Neuronal stem cell (in vitro differentiated cells): ENCODE results near the gene NUDT22.

Experiments used
- DNase-seq: peaks from one replicate; pipeline ENCODE4 v3.0.0-alpha.2; 2013; ENCODE audit warnings: low spot score
- H2AFZ ChIP-seq: one replicate; pipeline ENCODE4 v1.6.1; 2013; ENCODE audit warnings: mild to moderate bottlenecking, low read length, inconsistent platforms
- H2AK5ac ChIP-seq: 2 replicates; pipeline ENCODE4 v1.6.1; 2013; ENCODE audit warnings: low read depth, mild to moderate bottlenecking, inconsistent platforms, low read length, moderate library complexity, mixed read lengths
- H2BK120ac ChIP-seq: 2 replicates; pipeline ENCODE4 v1.6.1; 2013; ENCODE audit warnings: low read depth, mild to moderate bottlenecking, inconsistent platforms, low read length, moderate library complexity, mixed read lengths
- H2BK12ac ChIP-seq: one replicate; pipeline ENCODE4 v1.6.1; 2013; ENCODE audit warnings: low read length, inconsistent platforms
- H2BK15ac ChIP-seq: 2 replicates; pipeline ENCODE4 v1.6.1; 2013; ENCODE audit warnings: mild to moderate bottlenecking, low read length, inconsistent platforms, mixed read lengths
- H2BK5ac ChIP-seq: one replicate; pipeline ENCODE4 v1.6.1; 2013; ENCODE audit warnings: inconsistent platforms, mild to moderate bottlenecking, low read length, moderate library complexity
- H3K14ac ChIP-seq: one replicate; pipeline ENCODE4 v1.6.1; 2013; ENCODE audit warnings: low read length, inconsistent platforms
- H3K18ac ChIP-seq: 2 replicates; pipeline ENCODE4 v1.6.1; 2013; ENCODE audit warnings: low read length, inconsistent platforms
- H3K23ac ChIP-seq: 2 replicates; pipeline ENCODE4 v1.6.1; 2013; ENCODE audit warnings: low read depth, mild to moderate bottlenecking, mixed read lengths, low read length, inconsistent platforms; ENCODE audit not compliant: poor library complexity
- H3K27ac ChIP-seq: replicated peaks from 3 replicates; pipeline ENCODE4 v1.5.1; 2013; ENCODE audit warnings: low read length, inconsistent platforms
- H3K27me3 ChIP-seq, 3 experiments: 2 replicates each; pipeline ENCODE4 v1.6.1; 2013; ENCODE audit warnings: low read length in 3 of 3, mild to moderate bottlenecking in 2 of 3, inconsistent platforms in 1 of 3, low read depth in 1 of 3, mixed read lengths in 1 of 3, moderate library complexity in 1 of 3; ENCODE audit not compliant: control insufficient read depth in 3 of 3, insufficient read depth in 3 of 3
- H3K36me3 ChIP-seq, 2 donors: replicated peaks in 1 of 2; 2 replicates each; pipeline ENCODE4 v1.6.1; 2013; ENCODE audit warnings: low read length in 2 of 2; ENCODE audit not compliant: control insufficient read depth in 2 of 2, insufficient read depth in 2 of 2
- H3K4ac ChIP-seq: 2 replicates; pipeline ENCODE4 v1.6.1; 2013; ENCODE audit warnings: inconsistent platforms, mild to moderate bottlenecking, low read length, moderate library complexity
- H3K4me1 ChIP-seq, 2 donors: 1 replicate in 1 of 2; 2 replicates in 1 of 2; pipeline ENCODE4 v1.6.1; 2013; ENCODE audit warnings: low read length in 2 of 2, low read depth in 1 of 2; ENCODE audit not compliant: control insufficient read depth in 2 of 2, insufficient read depth in 1 of 2
- H3K4me2 ChIP-seq: one replicate; pipeline ENCODE4 v1.6.1; 2013; ENCODE audit warnings: mild to moderate bottlenecking, low read length, inconsistent platforms; ENCODE audit not compliant: insufficient read depth, poor library complexity, severe bottlenecking
- H3K4me3 ChIP-seq, 2 donors: 2 replicates each; pipeline ENCODE4 v1.5.1; 2013; ENCODE audit warnings: low read length in 2 of 2, mild to moderate bottlenecking in 2 of 2, inconsistent platforms in 1 of 2, moderate library complexity in 1 of 2
- H3K79me1 ChIP-seq: one replicate; pipeline ENCODE4 v1.6.1; 2013; ENCODE audit warnings: low read depth, mild to moderate bottlenecking, inconsistent platforms, low read length, moderate library complexity
- H3K9ac ChIP-seq: one replicate; pipeline ENCODE4 v1.6.1; 2013; ENCODE audit warnings: mild to moderate bottlenecking, low read depth, low read length, inconsistent platforms; ENCODE audit not compliant: poor library complexity
- H3K9me3 ChIP-seq, 2 donors: replicated peaks in 1 of 2; 2 replicates each; pipeline versions ENCODE3 to v1.6.1; 2013; ENCODE audit warnings: low read length in 2 of 2, mild to moderate bottlenecking in 2 of 2, inconsistent platforms in 1 of 2, low read depth in 1 of 2, mixed read lengths in 1 of 2, moderate library complexity in 1 of 2; ENCODE audit not compliant: control insufficient read depth in 2 of 2, insufficient read depth in 1 of 2
- H4K8ac ChIP-seq: one replicate; pipeline ENCODE4 v1.6.1; 2013; ENCODE audit warnings: low read depth, mild to moderate bottlenecking, inconsistent platforms, low read length, moderate library complexity
- H4K91ac ChIP-seq: one replicate; pipeline ENCODE4 v1.6.1; 2013; ENCODE audit warnings: low read length, low read depth, mild to moderate bottlenecking, inconsistent platforms; ENCODE audit not compliant: poor library complexity
- WGBS, 2 donors: extraction: QIAGEN DNeasy Blood & Tissue Kit; methylation state at CpG; one replicate each; pipeline ENCODE4 v1.1.7; 2013; ENCODE audit warnings: missing lambda C conversion rate in 2 of 2, mixed read lengths in 1 of 2; ENCODE audit not compliant: insufficient read length in 2 of 2, insufficient replicate concordance in 1 of 2; ENCODE audit errors: extremely low coverage in 2 of 2; 5-methylcytosine and 5-hydroxymethylcytosine counted together

NUDT22 gene

DNA sequence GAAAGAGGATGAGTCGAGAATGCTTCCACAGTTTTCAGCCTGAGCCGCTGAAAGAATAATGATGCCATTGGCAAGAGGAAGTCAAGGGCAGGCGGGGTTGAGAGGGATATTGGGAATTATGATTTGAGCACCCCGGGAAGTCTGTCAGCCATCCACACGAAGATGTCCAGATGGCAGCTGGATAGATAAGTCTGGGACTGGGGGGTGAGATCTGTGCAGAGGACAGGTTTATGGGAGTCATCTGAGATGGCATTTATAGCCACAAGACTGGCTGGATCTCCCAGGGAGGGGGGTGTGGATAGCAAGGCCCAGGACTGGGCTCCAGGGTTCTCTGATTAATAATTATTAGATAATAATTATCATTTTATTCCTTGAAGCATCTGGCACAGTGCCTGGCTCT lies 45.2 kb upstream of the NUDT22 start:
- Histone ChIP-seq H3K4me3 (no peak overlapping the region), H3K9me3 (no peaks in the 10 kb centered on the region), H4K91ac (no peak overlapping the region), H2AK5ac (no peak overlapping the region), H3K4me1 (peaks cover 10 to 16% of the 10 kb centered on the region in 2 donors), H3K4ac (no peak overlapping the region), H2AFZ (peak overlapping the region; percentile 81), H3K27me3 (no peaks in the 10 kb centered on the region), H2BK120ac (no peak overlapping the region), H4K8ac (no peak overlapping the region), H2BK15ac (no peak overlapping the region), H3K27ac (no peak overlapping the region), H2BK12ac (no peak overlapping the region), H3K23ac (no peak overlapping the region), H3K9ac (no peak overlapping the region), H2BK5ac (no peak overlapping the region), H3K14ac (no peak overlapping the region), H3K18ac (no peak overlapping the region), H3K36me3 (no peaks in the 10 kb centered on the region), H3K79me1 (no peaks in the 10 kb centered on the region), H3K4me2 (no peak overlapping the region)
- no peak for DNase-seq
- WGBS, 2 donors: no CpG with 5 or more reads among the region's 5 CpGs

DNA sequence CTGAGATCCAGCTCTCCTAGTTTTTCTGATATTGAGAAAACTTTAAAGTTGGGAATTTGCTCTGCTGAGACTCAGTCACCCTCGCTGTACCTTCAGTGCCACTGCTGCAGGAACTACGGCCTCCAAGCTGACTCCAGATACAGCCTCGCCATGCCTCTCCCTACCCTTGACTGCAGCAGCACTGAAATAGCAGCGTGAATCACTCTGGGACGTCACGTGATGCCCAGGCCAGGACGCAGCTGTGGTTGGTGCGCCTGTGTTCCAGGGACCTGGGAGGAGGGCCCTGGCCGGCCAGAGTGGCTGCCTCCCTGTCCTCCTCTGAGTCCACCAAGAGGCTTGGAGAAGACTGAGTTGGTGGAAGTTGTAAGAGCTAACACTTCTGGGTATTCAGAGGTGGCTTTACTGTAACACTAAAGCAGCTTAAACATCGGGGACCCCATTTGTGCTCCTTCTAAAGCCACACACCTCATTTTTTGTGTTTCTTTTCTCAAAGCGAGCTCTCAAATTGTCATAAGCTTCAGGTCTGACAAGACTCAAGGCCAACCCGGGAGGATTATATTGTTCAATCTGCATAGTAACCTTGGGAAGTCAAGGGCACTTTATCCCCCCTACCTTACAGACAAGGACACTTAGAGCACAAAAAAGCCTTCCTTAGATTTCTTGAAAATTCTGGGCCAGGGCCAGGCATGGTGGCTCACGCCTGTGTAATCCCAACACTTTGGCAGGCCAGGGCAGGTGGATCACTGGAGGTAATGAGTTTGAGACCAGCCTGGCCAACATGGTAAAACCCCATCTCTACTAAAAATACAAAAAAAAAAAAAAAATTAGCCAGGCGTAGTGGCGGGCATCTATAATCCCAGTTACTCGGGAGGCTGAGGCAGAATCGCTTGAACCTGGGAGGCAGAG lies 44.3 kb upstream of the NUDT22 start:
- H2BK12ac ChIP-seq: no peak overlapping the region
- H2BK120ac ChIP-seq: no peak overlapping the region
- no peak overlapping the region for H2BK5ac ChIP-seq
- peaks cover 3% of the 10 kb centered on the region for H3K79me1 ChIP-seq
- peak overlapping the region; percentile 18 to 44 for H3K4me3 ChIP-seq
- peak overlapping the region; percentile 81 for H2AFZ ChIP-seq
- H3K27ac ChIP-seq: no peak overlapping the region
- WGBS, 2 donors: no CpG with 5 or more reads among the region's 17 CpGs
- no peak overlapping the region for H3K14ac ChIP-seq
- no peak for DNase-seq
- no peak overlapping the region for H3K18ac ChIP-seq
- no peak overlapping the region for H3K4me2 ChIP-seq
- no peak overlapping the region for H4K91ac ChIP-seq
- no peaks in the 10 kb centered on the region for H3K36me3 ChIP-seq
- no peak overlapping the region for H2BK15ac ChIP-seq
- H3K9ac ChIP-seq: no peak overlapping the region
- H3K23ac ChIP-seq: no peak overlapping the region
- H3K4ac ChIP-seq: no peak overlapping the region
- H3K9me3 ChIP-seq: no peaks in the 10 kb centered on the region
- H4K8ac ChIP-seq: no peak overlapping the region
- H2AK5ac ChIP-seq: no peak overlapping the region
- H3K27me3 ChIP-seq: no peaks in the 10 kb centered on the region
- H3K4me1 ChIP-seq: peaks cover 10 to 16% of the 10 kb centered on the region in 2 donors

DNA sequence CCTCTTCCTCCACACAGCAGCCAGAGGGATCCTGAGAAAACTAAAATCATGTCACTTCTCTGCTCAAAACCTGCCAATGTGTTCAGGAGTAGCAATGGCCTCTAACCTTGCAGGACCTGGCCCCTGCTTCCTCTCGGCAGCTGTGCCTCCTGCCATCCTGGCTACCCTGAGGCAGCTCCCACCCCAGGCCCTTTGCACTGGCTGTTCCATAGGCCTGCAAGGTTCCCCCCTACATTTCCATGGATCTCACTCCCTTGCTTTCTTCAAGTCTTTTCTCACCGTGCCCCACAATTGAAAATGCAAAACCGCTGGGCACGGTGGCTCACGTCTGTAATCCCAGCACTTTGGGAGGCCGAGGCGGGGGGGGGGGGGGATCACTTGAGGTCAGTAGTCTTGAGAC lies 42.2 kb upstream of the NUDT22 start:
- H3K4me2 ChIP-seq: no peak overlapping the region
- WGBS, 2 donors: no CpG with 5 or more reads among the region's 7 CpGs
- H3K27me3 ChIP-seq: no peaks in the 10 kb centered on the region
- no peak overlapping the region for H2AK5ac ChIP-seq
- no peak overlapping the region for H3K9ac ChIP-seq
- peaks cover 0 to 5% of the 10 kb centered on the region in 2 donors for H3K36me3 ChIP-seq
- peaks cover 0 to 2% of the 10 kb centered on the region in 2 donors for H3K9me3 ChIP-seq
- no peak overlapping the region for H4K8ac ChIP-seq
- no peak overlapping the region for H2BK12ac ChIP-seq
- H2BK120ac ChIP-seq: no peak overlapping the region
- H3K14ac ChIP-seq: no peak overlapping the region
- no peak overlapping the region for H2AFZ ChIP-seq
- DNase-seq: no peak
- peak overlapping the region in 1 of 2 donors; percentile 92 for H3K4me3 ChIP-seq
- H2BK5ac ChIP-seq: no peak overlapping the region
- H2BK15ac ChIP-seq: no peak overlapping the region
- no peak overlapping the region for H4K91ac ChIP-seq
- H3K23ac ChIP-seq: no peak overlapping the region
- H3K4ac ChIP-seq: no peak overlapping the region
- H3K79me1 ChIP-seq: peaks cover 3% of the 10 kb centered on the region
- H3K18ac ChIP-seq: no peak overlapping the region
- peaks cover 10 to 16% of the 10 kb centered on the region in 2 donors for H3K4me1 ChIP-seq
- H3K27ac ChIP-seq: no peak overlapping the region

DNA sequence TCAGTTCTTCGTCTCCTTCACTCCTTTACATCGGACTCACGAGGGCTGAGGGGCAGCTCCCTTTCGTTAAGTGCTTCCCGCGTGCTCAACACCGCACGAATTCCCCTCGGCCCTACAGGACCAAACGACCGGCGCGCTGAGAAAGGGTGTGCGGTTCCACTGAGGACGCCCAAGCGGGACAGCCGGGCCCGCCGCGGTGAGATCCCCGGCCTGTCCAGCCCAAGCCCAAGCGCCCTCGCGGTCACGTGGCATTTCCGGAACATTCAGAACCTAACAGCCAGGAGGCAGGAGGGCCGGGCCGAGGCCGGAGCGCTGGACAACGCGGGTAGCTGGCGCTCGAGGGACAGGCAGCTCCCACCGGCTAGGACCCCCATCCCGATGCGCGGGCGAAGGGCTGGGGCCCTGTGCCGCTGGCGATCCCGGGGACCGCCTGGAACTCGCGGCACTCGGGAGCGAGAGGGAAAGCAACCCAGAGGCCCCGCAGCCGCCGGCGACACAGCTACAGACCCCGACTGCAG lies 40.8 kb upstream of the NUDT22 start:
- WGBS, 2 donors: no CpG with 5 or more reads among the region's 52 CpGs
- no peak overlapping the region for H3K4ac ChIP-seq

More for the DNA sequence above, 40.8 kb upstream of the NUDT22 start:
- Histone ChIP-seq H2BK12ac (no peak overlapping the region), H2BK120ac (peak overlapping the region; percentile 45), H3K27ac (peak overlapping the region; percentile 85), H3K27me3 (no peaks in the 10 kb centered on the region), H3K4me1 (peaks cover 10 to 16% of the 10 kb centered on the region in 2 donors), H3K23ac (peak overlapping the region; percentile 57), H3K9me3 (peaks cover 0 to 2% of the 10 kb centered on the region in 2 donors), H3K36me3 (peaks cover 5 to 10% of the 10 kb centered on the region in 2 donors), H3K14ac (no peak overlapping the region), H4K91ac (no peak overlapping the region), H2AFZ (peak overlapping the region; percentile 67), H3K4me2 (peak overlapping the region; percentile 89), H2BK15ac (no peak overlapping the region), H2AK5ac (no peak overlapping the region), H3K4me3 (peak overlapping the region; percentile 88 to 92), H3K9ac (peak overlapping the region; percentile 94), H4K8ac (no peak overlapping the region), H3K79me1 (peaks cover 3% of the 10 kb centered on the region), H2BK5ac (no peak overlapping the region), H3K18ac (peak overlapping the region; percentile 96)
- no peak for DNase-seq
